Measurements from ENCODE around the gene ZBTB39.
"Not testable (repeated sequence)": the region's sequence is repeated elsewhere in the genome, so short reads cannot be mapped to it uniquely, and the experiment has no call there.

Gene ZBTB39

DNA sequence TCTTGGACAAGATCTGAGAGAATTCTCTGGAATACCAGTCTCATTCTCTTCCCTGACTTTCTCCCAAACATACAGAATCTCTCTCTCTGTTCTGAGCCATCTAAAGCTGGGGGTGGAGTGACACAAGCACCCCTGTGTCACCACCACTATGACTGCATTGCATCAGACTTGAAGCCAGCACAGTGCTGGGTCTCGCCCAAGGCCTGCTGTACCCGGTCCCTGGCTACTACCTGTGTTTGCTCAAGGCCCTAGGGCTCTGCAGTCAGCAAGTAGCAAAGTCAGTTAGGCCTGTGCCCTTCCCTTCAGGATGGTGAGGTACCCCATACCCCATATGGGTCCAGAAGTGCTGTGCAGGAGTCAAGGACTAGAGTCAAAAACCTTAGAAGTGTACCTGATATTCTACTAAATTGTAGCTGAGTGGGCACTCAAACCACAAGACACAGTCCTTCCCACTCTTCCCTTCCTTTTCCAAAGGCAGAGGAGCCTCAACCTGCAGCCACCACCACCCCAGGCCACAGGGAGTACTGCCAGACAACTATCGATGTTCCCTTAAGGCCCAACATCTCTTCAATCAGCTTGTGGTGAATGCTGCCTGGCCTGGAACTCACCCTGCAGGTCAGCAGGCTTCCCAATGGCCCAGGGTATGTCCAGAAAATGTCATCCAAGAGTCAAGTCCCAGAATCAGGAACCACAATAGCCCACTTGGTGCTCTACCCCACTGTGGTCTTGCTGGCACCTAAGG, 27.8 kb downstream of the ZBTB39 start:
- FAIRE-seq, result no peak

DNA sequence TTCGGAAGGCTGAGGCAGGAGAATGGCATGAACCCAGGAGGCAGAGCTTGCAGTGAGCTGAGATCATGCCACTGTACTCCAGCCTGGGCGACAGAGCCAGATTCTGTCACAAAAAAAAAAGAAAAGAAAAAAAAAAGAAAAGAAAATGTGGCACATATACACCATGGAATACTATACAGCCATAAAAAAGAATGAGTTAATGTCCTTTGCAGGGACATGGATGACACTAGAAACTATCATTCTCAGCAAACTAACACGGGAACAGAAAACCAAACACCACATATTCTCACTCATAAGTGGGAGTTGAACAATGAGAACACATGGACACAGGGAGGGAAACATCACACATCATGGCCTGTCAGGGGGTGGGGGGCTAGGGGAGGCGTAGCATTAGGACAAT, 29.0 kb downstream of the ZBTB39 start:
- not testable (repeated sequence) for FAIRE-seq

DNA sequence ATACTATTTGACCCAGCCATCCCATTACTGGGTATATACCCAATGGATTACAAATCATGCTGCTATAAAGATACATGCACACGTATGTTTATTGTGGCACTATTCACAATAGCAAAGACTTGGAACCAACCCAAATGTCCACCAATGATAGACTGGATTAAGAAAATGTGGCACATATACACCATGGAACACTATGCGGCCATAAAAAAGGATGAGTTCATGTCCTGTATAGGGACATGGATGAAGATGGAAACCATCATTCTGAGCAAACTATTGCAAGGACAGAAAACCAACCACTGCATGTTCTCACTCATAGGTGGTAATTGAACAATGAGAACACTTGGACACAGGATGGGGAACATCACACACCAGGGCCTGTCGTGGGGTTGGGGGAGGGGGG, 32.1 kb downstream of the ZBTB39 start:
- not testable (repeated sequence) for FAIRE-seq

DNA sequence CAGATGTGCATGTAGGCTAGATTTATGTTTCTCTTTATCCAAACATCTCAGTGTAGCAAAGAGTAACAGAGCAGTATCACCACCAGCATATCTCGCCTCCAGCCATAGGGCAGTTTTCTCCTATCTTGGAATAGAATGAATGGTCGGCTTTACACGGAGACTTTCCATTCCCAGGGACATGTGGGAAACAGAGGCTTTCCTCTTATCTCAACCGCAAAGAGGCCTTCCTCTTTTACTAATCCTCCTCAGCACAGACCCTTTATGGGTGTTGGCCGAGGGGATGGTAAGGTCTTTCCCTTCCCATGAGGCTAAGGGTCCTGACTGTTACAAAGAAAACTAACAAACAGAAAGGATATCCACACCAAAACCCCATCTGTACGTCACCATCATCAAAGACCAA, 37.4 kb downstream of the ZBTB39 start:
- not testable (repeated sequence) for FAIRE-seq

DNA sequence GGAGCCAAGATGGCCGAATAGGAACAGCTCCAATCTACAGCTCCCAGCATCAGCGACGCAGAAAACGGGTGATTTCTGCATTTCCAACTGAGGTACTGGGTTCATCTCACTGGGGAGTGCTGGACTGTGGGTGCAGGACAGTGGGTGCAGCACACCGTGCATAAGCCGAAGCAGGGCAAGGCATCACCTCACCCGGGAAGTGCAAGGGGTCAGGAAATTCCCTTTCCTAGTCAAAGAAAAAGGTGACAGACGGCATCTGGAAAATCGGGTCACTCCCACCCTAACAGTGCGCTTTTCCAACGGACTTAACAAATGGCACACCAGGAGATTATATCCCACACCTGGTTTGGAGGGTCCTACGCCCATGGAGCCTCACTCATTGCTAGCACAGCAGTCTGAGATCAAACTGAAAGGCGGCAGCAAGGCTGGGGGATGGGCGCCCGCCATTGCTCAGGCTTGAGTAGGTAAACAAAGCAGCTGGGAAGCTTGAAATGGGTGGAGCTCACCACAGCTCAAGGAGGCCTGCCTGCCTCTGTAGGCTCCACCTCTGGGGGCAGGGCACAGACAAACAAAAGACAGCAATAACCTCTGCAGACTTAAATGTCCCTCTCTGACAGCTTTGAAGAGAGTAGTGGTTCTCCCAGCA, 40.2 kb downstream of the ZBTB39 start:
- not testable (repeated sequence) for FAIRE-seq

DNA sequence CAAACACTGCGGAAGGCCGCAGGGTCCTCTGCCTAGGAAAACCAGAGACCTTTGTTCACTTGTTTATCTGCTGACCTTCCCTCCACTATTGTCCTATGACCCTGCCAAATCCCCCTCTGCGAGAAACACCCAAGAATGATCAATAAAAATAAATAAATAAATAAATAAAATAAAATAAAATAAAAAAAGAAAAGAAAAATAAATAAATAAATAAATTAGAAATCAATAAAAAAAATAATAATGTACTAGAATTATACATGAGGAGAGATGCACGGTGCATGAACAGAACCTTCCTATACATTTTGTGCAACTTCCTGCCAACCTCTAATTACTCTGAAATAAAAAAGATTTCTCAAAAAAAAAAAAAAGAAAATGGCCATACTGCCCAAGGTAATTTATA, 41.2 kb downstream of the ZBTB39 start:
- not testable (repeated sequence) for FAIRE-seq

DNA sequence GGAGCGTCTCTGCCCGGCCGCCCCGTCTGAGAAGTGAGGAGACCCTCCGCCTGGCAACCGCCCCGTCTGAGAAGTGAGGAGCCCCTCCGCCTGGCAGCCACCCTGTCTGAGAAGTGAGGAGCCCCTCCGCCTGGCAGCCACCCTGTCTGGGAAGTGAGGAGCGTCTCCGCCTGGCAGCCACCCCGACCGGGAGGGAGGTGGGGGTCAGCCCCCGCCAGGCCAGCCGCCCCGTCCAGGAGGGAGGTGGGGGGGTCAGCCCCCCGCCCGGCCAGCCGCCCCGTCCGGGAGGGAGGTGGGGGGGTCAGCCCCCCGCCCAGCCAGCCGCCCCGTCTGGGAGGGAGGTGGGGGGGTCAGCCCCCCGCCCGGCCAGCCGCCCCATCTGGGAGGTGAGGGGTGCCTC, 42.8 kb downstream of the ZBTB39 start:
- not testable (repeated sequence) for FAIRE-seq

DNA sequence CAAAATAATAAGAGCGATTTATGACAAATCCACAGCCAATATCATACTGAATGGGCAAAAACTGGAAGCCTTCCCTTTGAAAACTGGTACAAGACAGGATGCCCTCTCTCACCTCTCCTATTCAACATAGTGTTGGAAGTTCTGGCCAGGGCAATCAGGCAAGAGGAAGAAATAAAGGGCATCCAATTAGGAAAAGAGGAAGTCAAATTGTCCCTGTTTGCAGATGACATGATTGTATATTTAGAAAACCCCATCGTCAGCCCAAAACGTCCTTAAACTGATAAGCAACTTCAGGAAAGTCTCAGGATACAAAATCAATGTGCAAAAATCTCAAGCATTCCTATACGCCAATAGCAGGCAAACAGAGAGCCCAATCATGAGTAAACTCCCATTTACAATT, 44.1 kb downstream of the ZBTB39 start:
- FAIRE-seq, result not testable (repeated sequence)

DNA sequence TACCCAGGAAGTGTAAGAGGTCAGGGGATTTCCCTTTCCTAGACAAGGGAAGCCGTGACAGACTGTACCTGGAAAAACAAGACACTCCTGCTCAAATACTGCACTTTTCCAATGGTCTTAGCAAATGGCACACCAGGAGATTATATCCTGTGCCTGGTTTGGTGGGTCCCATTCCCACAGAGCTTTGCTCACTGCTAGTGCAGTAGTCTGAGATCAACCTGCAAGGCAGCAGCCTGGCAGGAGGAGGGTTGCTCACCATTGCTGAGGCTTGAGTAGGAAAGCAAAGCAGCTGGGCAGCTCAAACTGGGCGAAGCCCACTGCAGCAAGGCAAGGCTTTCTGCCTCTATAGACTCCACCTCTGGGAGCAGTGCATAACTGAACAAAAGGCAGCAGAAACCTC, 47.9 kb downstream of the ZBTB39 start:
- FAIRE-seq, result no peak

DNA sequence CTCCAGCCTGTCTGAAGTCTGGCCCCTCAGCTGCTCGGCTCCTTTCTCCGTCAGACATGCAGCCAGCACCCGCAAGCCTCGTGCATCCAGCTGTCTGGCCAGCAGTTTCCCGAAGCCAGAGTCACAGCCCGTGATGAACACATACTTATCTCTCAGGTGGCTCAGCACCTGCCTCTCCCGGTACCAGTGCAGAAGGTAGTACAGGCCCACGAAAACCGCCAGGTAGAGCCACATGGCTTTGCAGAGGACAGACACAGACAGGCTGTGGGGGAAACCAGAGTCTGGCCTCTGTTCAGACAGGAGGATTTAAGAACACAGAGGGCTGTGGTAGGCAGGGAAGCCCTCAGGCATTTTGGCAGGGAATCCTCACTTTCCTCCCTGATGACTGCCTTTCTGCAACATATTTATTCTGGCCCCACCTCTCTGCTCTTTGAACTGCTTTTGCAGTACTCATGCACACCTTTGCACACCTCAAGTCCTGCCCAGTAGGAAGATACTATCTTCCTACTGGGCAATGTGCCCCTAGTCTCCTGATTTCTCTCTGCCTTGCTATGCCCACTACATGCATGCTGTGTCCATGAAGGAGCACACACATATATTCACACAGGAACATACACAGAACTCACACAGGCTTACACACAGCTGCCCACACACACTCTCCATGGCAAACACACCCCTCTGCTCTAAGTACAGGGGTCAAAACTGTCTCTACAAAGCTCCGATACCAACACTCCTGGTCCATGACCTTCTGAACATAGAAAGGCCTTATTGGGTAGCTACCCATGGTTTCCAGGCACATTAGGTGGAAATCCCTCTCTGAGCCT, 48.9 kb downstream of the ZBTB39 start, which contains the start of gene RDH16:
Gene RDH16 (minus strand): TSS at position 380 of the 824 bp plus-strand sequence. CDS start 146 bp downstream, at position 234.
- no peak for FAIRE-seq

DNA sequence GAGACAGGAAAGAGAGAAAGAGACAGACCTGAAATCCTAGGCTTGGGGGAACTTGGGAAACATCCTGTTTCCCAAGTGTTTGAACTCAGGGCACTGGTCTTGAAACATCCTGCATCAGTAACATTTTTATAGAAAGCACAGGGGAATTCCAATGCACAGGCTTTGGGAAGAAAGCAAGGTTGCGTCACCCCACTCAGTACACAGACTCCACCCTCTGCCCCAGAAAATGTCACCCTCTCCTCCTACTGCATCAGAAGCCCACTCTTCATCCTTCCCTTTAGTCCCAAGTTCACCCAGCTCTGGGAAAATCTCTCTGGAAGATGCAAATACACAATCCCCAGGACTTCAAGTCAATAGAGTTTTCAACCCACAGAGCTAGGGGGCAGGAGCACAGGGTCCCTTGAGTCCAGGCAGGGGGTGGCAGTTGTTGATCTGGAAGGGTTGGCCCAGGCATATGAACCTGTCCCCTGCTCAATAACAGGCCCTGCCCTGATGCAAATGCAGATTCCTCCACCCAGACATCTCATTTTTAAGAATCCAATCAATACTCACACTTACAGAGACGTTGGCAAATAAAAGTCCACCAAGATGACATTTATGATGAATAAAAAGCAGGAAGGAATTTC, 50.6 kb downstream of the ZBTB39 start:
- no peak for FAIRE-seq

DNA sequence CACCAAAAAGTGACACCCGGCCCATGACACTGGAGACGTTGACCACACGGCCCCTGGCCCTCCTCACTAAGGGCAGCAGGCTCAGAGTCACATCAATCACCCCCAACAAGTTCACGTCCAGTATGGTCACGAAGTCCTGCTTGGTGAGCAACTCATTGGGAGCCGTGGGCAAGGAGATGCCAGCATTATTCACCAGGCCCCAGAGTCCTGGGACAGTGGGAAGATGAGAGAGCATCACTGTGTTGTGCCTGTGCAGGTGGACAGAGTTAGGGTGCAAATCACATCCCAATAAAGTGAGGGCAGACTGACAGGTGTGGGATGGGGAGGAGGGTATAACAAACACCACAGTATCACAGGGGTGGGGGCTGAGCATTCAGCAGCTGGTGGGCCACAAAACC, 51.4 kb downstream of the ZBTB39 start:
- FAIRE-seq, result no peak

DNA sequence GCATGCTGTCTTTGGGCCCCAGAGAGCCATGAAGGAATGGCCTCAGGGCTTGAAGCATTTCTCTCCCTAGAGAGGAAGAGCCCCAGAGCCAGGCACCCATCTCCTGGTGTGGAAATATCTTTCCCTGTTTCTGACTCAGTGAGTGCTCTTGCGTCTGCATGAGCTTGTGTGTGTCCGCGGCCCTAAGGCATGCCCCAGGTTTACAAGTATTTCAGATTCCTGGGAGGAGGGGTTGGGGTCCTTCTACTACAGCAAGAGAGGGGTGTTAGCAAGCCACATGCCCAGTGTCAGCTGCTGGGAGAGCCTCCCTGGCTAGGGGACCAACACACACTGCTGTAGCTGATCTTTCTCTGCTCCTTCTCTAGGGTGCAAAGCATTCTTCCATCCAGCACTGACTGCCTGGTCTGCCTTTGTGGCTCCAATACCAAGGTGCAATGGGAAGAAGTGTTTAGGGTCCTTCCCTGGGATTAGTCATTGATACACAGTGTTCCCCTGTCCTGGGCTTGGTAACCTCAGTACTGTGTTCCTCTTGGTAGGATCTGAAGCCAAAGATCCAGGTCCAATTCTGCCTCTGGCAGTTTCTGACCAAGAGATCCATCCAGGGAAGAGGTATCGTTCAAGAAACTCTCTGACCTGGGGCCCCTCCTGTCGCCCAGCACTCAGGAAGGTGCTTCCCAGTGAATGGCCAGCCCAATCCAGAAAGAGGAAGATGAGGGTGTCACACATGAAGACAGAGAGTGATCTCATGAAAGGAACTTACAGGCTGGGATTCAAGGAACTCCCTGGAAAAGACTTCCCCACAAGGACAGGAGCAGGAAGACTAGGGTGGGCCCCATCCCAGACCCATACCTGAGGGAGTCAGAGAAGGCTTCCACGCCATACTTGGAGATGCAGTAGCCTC, 52.0 kb downstream of the ZBTB39 start:
- FAIRE-seq, result no peak

DNA sequence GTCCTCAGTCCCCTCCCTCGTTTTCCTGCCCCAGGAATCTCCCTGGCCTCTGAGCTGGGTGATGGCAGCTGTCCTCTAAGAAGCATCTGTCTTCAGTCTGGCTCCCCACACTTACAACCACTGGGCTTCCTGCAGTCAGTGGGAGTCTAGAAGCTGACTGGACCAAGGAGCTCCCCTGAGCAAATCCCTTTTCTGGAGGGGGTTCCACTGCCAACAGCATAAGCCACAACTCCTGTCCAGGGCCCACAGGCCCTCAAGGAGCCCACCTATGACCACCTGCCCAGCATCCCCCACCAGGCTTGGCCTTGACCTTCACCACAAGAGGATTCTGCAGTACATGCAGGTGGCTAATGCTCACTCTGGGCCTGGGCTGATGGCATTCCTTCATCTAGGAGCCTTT, 53.0 kb downstream of the ZBTB39 start:
- no peak for FAIRE-seq

DNA sequence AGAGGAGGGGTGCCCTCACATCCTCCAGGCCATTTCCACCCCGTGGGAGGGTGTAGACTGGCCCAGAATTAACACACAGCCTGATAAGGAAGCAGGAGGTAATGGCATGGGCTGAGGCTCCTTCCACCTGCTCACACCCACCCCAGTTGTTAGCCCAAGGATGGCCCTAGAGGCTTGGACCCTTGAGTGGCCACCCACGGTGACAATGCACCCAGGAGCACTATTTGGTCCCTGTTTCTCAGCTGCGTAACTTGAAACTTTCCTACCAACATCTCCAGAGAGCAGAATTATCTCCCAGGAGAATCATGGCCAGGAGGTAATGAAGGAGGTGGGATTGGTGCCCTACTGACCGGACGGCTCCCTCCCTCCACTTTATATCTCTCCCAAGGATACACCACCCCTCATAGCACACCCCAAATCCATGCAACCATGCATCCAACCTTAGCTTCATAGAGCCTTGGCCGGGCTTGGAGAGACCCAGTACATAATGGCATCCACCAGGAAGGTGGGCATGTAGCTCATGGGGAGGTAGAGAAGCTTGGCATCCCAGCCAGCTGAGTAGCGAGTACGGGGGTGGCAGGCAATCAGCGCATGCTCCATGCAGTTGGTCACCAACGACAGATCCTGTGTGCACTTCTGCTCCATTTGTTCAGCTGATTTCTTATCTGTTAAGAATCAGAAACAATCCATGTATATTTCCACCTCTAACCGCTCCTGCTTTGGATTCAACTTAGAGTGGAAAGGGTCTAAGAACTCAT, 54.6 kb downstream of the ZBTB39 start:
- FAIRE-seq, result no peak

DNA sequence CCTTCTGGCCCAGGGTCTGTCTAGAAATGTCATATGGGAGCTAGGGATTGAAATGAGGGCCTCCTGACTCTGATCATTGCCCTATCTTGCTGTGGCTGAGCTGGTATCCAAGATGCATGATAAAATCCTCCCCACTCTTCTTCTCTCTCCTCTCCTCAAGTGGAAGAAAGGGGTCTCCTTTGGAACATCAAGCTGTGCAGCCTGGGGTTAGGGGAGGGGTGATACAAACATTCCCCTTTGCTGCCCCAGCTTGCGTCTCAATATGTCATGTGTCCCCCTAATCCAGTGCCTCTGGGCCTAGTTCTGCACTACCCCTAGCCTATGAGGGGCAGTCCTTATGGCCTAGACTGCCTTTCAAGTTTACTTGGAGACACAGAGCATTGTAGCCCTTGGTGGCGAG, 57.5 kb downstream of the ZBTB39 start:
- FAIRE-seq, result no peak
